GM19452 (cell line): ENCODE measurements around the gene PTGFRN.
"Not testable (repeated sequence)": the region's sequence is repeated elsewhere in the genome, so short reads cannot be mapped to it uniquely, and the experiment has no call there.

Source experiments
- ATAC-seq: cut with Tn5 transposase; IDR thresholded peaks from one replicate; pipeline ENCODE4 v1.9.1; 2021; ENCODE audit not compliant: unreplicated experiment

PTGFRN gene

GRCh38 chr1:116968724-116969123, 59.0 kb downstream of the PTGFRN start:
- no peak for ATAC-seq

- ATAC-seq: no peak
Measured at GRCh38 chr1:116971258-116971860, 61.6 kb downstream of the PTGFRN start.

GRCh38 chr1:116971965-116972673, 62.4 kb downstream of the PTGFRN start:
- ATAC-seq: no peak

- no peak for ATAC-seq
Measured at GRCh38 chr1:116972674-116973030, 62.9 kb downstream of the PTGFRN start.

GRCh38 chr1:116980309-116980708, 70.6 kb downstream of the PTGFRN start:
- not testable (repeated sequence) for ATAC-seq

GRCh38 chr1:116981521-116982037, 71.9 kb downstream of the PTGFRN start:
- ATAC-seq: no peak

GRCh38 chr1:116982319-116983004, 72.7 kb downstream of the PTGFRN start:
- ATAC-seq: no peak

- ATAC-seq: no peak
Measured at GRCh38 chr1:116983112-116983511, 73.4 kb downstream of the PTGFRN start.

- no peak for ATAC-seq
Measured at GRCh38 chr1:116983678-116984077, 74.0 kb downstream of the PTGFRN start.

GRCh38 chr1:116984406-116985160, 74.9 kb downstream of the PTGFRN start:
- ATAC-seq: no peak

GRCh38 chr1:116986421-116987255, 76.9 kb downstream of the PTGFRN start:
- no peak for ATAC-seq

- ATAC-seq: no peak
Measured at GRCh38 chr1:116987256-116987555, 77.5 kb downstream of the PTGFRN start.

- ATAC-seq: no peak
Measured at GRCh38 chr1:116988248-116988647, 78.5 kb downstream of the PTGFRN start.

- ATAC-seq: no peak
Measured at GRCh38 chr1:116988908-116989307, 79.2 kb downstream of the PTGFRN start.

GRCh38 chr1:116989835-116990234, 80.1 kb downstream of the PTGFRN start:
- ATAC-seq: no peak

GRCh38 chr1:116990612-116991151, 81.0 kb downstream of the PTGFRN start:
- no peak for ATAC-seq

GRCh38 chr1:116991171-116991845, 81.6 kb downstream of the PTGFRN start:
- no peak for ATAC-seq

GRCh38 chr1:116991918-116992317, 82.2 kb downstream of the PTGFRN start:
- ATAC-seq: no peak

GRCh38 chr1:116993286-116993685, 83.6 kb downstream of the PTGFRN start:
- no peak for ATAC-seq

- ATAC-seq: no peak
Measured at GRCh38 chr1:116994411-116994810, 84.7 kb downstream of the PTGFRN start.
